CD1c-positive myeloid dendritic cell (primary cell): Measurements from ENCODE around the gene DNMT1.
"Not testable (repeated sequence)": the region's sequence is repeated elsewhere in the genome, so short reads cannot be mapped to it uniquely, and the experiment has no call there.

Source experiments
- DNase-seq: peaks from one replicate; pipeline ENCODE4 v3.0.0-alpha.2; 2016; ENCODE audit errors: extremely low spot score

The DNMT1 gene

GRCh38 chr19:10184636-10185035 lies 10.1 kb downstream of the DNMT1 start:
- DNase-seq: no peak

DNA sequence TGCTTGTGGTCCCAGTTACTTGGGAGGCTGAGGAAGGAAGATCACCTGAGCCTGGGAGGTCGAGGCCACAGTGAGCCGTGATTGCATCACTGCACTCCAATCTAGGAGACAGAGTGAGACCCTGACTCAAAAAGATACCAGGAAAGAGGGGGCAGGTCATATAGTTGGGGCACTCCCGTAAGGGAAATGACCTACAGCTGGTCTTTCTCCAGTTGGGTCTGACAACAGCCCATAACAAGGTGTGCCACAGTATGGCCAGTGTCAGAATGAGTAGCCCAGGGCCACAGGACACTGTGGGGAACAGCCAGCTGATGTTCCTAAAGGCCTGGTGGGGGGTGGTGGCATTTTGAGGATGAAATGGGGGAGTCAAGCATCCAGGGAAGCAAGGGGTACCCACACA lies 10.8 kb downstream of the DNMT1 start:
- no peak for DNase-seq

GRCh38 chr19:10182847-10183246 lies 11.9 kb downstream of the DNMT1 start:
- no peak for DNase-seq

DNA sequence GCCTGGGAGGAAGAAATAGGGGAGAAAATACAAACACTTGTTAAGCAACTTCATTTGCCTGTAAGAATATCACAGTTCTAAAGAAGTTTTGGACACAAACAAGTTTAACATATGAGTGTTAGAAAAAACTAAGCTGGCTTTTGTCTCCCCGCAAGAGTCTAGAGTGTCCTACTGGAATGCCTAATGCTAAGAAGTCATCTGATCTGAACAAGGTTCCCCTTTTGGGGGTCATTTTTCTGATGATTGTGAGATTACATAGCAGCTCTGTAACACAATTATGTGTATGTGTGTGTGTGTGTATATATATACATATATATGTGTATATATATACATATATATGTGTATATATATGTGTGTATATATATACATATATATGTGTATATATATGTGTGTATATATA lies 12.7 kb downstream of the DNMT1 start:
- DNase-seq: no peak

DNA sequence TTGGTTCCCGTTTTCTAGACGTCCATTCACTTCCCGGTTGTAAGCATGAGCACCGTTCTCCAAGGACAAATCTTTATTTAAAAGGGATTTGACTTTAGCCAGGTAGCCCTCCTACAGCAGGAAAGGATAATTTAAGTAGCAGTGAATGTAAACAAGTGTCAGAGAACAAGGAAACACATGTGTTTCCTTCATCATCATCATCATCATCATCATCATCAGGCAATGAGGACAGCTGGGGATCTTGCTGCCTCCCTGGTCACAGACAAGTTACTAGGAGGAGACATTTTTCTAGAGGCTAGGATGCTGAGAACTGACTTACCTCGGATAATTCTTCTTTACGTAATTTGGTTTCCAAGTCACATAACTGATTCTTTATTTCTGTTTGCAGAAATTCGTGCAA lies 14.3 kb downstream of the DNMT1 start:
- DNase-seq: no peak

DNA sequence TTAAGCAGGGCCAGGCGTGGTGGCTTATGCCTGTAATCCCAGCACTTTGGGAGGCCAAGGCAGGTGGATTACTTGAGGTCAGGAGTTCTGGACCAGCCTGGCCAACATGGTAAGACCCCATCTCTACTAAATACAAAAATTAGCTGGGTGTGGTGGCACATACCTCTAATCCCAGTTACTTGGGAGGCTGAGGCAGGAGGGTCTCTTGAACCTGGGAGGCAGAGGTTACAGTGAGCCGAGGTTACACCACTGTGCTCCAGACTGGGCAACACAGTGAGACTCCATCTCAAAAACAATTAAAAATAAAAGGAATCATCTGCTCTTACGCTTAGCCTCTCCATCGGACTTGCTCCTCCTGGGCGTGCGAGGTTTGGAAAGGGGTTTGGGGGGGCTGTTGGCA lies 14.7 kb downstream of the DNMT1 start:
- not testable (repeated sequence) for DNase-seq

- no peak for DNase-seq
These were observed 21.2 kb downstream of the DNMT1 start for GRCh38 chr19:10173527-10173926.

DNA sequence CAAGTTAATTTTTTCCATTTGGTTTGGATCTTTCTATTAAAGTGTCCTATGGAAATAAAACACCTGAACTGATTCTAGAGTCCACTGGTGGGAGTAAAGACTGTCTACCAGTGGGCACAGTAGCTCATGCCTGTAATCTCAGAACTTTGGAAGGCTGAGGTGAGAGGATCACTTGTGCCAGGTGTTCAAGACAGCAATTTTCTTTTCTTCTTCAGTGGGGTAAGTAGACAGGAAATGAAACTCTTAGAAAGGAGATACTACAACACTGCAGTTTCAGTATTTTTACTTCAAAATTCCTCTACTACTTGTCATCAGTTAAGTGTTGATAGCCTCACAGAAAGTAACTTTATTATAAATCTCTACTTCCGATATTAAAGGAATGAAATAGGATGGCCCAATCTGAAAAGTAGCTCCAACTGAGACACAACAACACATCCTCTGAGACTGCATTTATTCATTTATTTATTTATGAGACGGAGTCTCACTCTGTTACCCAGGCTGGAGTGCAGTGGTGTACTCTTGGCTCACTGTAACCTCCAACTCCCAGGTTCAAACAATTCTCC lies 26.3 kb downstream of the DNMT1 start:
- no peak for DNase-seq

- no peak for DNase-seq
These were observed 27.3 kb downstream of the DNMT1 start for GRCh38 chr19:10167459-10167858.

DNA sequence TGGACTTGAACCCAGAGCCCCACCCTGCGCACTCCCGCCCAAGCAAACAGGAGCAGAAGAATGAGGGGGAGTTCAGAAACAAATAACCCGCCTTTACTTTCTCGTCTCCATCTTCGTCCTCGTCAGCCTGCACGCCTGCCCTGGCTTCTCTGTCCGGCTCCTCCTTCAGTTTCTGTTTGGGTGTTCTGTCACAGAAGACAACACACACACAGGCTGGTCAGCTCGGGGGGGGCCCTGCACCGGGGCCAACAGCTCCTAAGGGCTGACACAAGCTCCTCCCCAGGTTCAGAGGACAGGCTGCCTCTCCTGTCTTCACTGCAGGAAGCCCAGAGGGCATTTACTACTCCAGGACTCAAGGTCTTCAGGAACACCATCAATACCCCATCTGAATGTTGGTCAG lies 28.3 kb downstream of the DNMT1 start:
- not testable (repeated sequence) for DNase-seq

DNA sequence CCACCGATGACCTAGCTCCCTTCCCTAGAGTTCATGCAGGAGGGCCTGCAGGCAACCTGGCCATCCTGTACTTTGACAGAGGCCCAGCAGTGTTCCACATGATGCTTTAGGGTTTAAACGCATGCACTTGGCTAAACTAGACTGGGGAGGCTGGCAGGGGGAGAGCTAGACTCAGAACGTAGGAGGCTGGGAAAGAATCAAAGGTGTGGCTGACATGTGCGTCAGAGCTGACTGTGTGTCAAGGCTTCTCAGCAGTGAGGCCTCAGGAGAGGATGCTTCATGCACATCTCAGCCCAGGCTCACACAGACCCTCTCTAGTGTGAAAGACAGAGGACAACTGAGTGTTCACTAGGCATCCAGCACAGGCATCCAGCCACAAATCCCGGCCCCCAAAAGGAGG lies 28.7 kb downstream of the DNMT1 start:
- DNase-seq: no peak

DNA sequence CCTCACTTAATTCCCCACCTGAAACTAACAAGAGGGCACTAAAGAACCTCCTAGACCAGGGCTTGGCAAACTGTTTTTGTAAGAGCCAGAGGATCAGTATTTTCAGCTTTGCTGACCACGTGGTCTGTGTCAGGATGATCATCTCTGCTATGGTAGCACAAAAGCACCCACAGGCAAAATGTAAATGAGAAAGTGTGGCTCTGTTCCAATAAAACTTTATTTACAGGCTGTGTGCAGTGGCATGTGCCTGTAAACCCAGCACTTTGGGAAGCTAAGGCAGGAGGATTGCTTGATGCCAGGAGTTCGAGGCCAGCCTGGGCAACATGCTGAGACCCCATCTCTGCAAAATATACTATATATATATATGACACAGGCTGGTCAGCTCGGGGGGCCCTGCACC lies 31.2 kb downstream of the DNMT1 start:
- no peak for DNase-seq

- DNase-seq: no peak
These were observed 35.1 kb downstream of the DNMT1 start for GRCh38 chr19:10159610-10160009.

- DNase-seq: no peak
These were observed 36.3 kb downstream of the DNMT1 start for GRCh38 chr19:10158485-10158884.

DNA sequence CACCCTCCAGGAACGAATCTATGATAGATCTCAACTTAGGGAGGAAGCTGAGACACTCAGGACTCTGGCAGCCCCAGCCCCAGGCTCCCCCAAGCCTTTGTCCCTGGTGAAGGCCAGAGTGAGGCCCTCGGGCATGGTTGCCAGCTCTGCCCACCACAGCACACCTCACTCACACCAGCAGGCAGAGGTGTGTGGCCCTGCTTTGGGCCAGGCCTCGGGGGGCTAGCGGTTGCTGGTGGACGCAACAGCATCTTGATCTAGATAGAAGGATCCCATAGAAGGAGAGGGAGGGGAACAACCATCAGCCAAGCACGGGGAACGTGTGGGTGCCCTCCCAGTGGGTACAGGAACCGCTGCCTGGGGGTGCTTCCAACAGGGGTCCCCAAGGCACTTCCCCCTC lies 36.7 kb downstream of the DNMT1 start:
- no peak for DNase-seq

- peak; percentile 52 for DNase-seq
These were observed 38.9 kb downstream of the DNMT1 start for GRCh38 chr19:10155839-10156238.

- no peak for DNase-seq
These were observed 42.7 kb downstream of the DNMT1 start for GRCh38 chr19:10152100-10152499.

GRCh38 chr19:10151521-10151920 lies 43.2 kb downstream of the DNMT1 start:
- no peak for DNase-seq

GRCh38 chr19:10149427-10149826 lies 45.3 kb downstream of the DNMT1 start:
- DNase-seq: no peak

- no peak for DNase-seq
These were observed 48.6 kb downstream of the DNMT1 start for GRCh38 chr19:10146142-10146541.

GRCh38 chr19:10145031-10145430 lies 49.7 kb downstream of the DNMT1 start:
- no peak for DNase-seq

DNA sequence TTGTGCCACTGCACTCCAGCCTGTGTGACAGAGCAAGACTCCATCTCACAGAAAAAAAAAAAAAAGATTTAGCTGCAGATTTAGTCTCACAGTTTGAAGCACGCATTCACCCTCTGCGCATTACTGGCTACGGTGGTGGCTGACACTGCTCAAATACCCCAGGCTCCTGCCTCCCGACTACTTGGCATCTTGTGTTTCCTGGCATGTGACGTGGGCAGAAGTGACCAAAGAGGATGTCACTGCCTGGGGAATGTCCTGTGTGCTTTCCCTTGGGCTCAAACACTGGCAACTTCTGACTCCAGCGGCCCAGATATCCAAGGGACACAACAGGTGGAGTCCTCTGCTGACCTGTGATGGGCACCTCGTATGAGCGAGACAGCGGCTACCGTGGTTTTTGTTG lies 50.4 kb downstream of the DNMT1 start:
- no peak for DNase-seq

GRCh38 chr19:10143681-10144080 lies 51.1 kb downstream of the DNMT1 start:
- DNase-seq: no peak

GRCh38 chr19:10142701-10143375 lies 51.9 kb downstream of the DNMT1 start:
- DNase-seq: no peak
